ENCODE data around the gene NRG3. TPM values are rescaled to one million over a fixed set of nuclear protein-coding genes. Genes with fewer than 3 reads are reported as not detected.

Gene NRG3
- total and polyA plus RNA-seq, 2 of the 4 experiments (the other 2 are of a cell fraction): not detected

GRCh38 chr10:82980321-82980720 lies 1105.3 kb downstream of the NRG3 start:
- H2AK9ac ChIP-seq (replicated peaks; ENCODE audit: low read depth, low read length, poor library complexity): no peak overlapping the region
- no peak overlapping the region for H3K4ac ChIP-seq (ENCODE audit: low read depth, low read length)
- H3K4me2 ChIP-seq (ENCODE audit: low read depth, low read length): no peak overlapping the region
- no peak overlapping the region for H3K9ac ChIP-seq (ENCODE audit: low read depth, low read length)
- no peak overlapping the region for H3K23ac ChIP-seq (ENCODE audit: low read depth, low read length)
- H4K91ac ChIP-seq (ENCODE audit: insufficient read depth, low read depth, low read length): no peak overlapping the region
- ChIA-PET CTCF (no interaction called here), POLR2A (ENCODE audit: unreplicated experiment) (no interaction called here)
- H4K20me1 ChIP-seq (ENCODE audit: insufficient read depth, low read length): no peaks in the 10 kb centered on the region
- H3K18ac ChIP-seq (ENCODE audit: low read depth, low read length): no peak overlapping the region
- DNase-seq (no peak), ATAC-seq (ENCODE audit: low read depth) (no peak)
- dilution Hi-C loops (cut with HindIII; ENCODE audit: low sequenced_read_pairs, unreplicated experiment) (no loop called here), in situ Hi-C loops (cut with MboI; ENCODE audit: low sequenced_read_pairs) (no loop called here), intact Hi-C loops (cut with micrococcal nuclease) (no loop called here)
- H3K56ac ChIP-seq (ENCODE audit: extremely low read depth, insufficient read depth, low read length): no peak overlapping the region
- 0 out of 2 replicates have a peak, but pooled peaks cover 2% of the 10 kb centered on the region for H3K4me1 ChIP-seq (ENCODE audit: control insufficient read depth, insufficient read depth, low read length)
- H4K5ac ChIP-seq (ENCODE audit: low read depth, low read length): no peak overlapping the region
- BruUV-seq (replicated peaks): no TSS peak
- no peak overlapping the region for H3K4me3 ChIP-seq (ENCODE audit: insufficient read depth, low read depth, low read length)
- no peak overlapping the region for H3K14ac ChIP-seq (replicated peaks; ENCODE audit: low read depth, low read length)
- H4K8ac ChIP-seq (ENCODE audit: low read depth in 2 of 2, low read length in 2 of 2): no peak overlapping the region
- H2BK120ac ChIP-seq (ENCODE audit: low read depth, low read length): no peak overlapping the region
- 0% methylated on average over 1 of the region's 5 CpGs; no CpG with 5 or more reads in 1 of the 2 experiments for WGBS, 2 experiments (ENCODE audit: extremely low coverage in 2 of 2, insufficient read length in 1 of 2)
- H2AFZ ChIP-seq (replicated peaks; ENCODE audit: low read length, poor library complexity): no peak overlapping the region
- no peak overlapping the region for H3K27ac ChIP-seq (ENCODE audit: insufficient read depth, low read length)
- H3K36me3 ChIP-seq (ENCODE audit: control insufficient read depth, insufficient read depth, low read length): no peaks in the 10 kb centered on the region
- H2BK20ac ChIP-seq (ENCODE audit: low read depth, low read length): no peak overlapping the region
- no peaks in the 10 kb centered on the region for H3K79me1 ChIP-seq (ENCODE audit: low read depth in 1 of 2, low read length in 2 of 2)
- H2BK15ac ChIP-seq (ENCODE audit: low read depth, low read length): no peak overlapping the region
- no peak for TF ChIP-seq CHD1 (IDR thresholded peaks at IDR 0.05; ENCODE audit: low read depth, low read length)
- TF ChIP-seq CEBPB (IDR thresholded peaks at IDR 0.05; ENCODE audit: low read depth, low read length): no peak
- no peak for TF ChIP-seq ELK1 (IDR thresholded peaks at IDR 0.05; ENCODE audit: borderline replicate concordance, low read depth, low read length)
- no peak for TF ChIP-seq RFX5 (IDR thresholded peaks at IDR 0.05; ENCODE audit: low read depth, low read length)
- no peak for TF ChIP-seq RCOR1 (IDR thresholded peaks at IDR 0.05; ENCODE audit: insufficient replicate concordance, low read length)
- TF ChIP-seq RAD21 (IDR thresholded peaks at IDR 0.05; ENCODE audit: low read length): no peak
- no peak overlapping the region for H2BK5ac ChIP-seq (ENCODE audit: low read depth, low read length, poor library complexity, severe bottlenecking)
- no peaks in the 10 kb centered on the region for H3K9me3 ChIP-seq (ENCODE audit: control insufficient read depth, insufficient read depth, low read length)
- H3K9me1 ChIP-seq (ENCODE audit: insufficient read depth, low read length): no peaks in the 10 kb centered on the region; the same call in 1 of the 2 replicates
- no peaks in the 10 kb centered on the region for H3K27me3 ChIP-seq (ENCODE audit: control insufficient read depth, insufficient read depth, low read length)
- H2AK5ac ChIP-seq (ENCODE audit: low read depth, low read length): no peak overlapping the region

Measured in IMR-90 (cell line).